SK-N-SH treated with all-trans-retinoic acid at 6 μM for 48 hours (cell line): ENCODE data around the gene PROM1.

Experiments
- ATAC-seq: fragments of 200-7000 bp; cut with Tn5 transposase; 3 replicates; pipeline ENCODE4 v1.9.1; 2020; ENCODE audit warnings: mild to moderate bottlenecking, moderate library complexity
- ARNTL ChIP-seq: fragments of 450-650 bp; formaldehyde crosslinking; IDR thresholded peaks from 2 replicates; pipeline ENCODE4 v1.5.0; 2020; ENCODE audit warnings: low read depth, mild to moderate bottlenecking, moderate library complexity, borderline replicate concordance
- BACH2 ChIP-seq: fragments of 250-450 bp; sonication (Bioruptor Pico); IDR thresholded peaks from 2 replicates; pipeline ENCODE4 v1.9.0; 2021; ENCODE audit warnings: mild to moderate bottlenecking, borderline replicate concordance
- CSDC2 ChIP-seq: fragments of 250-450 bp; sonication (Bioruptor Pico); IDR thresholded peaks from 2 replicates; pipeline ENCODE4 v1.5.0; 2020; ENCODE audit warnings: mild to moderate bottlenecking, moderate library complexity
- ESRRG ChIP-seq: fragments of 250-450 bp; sonication (Bioruptor Pico); IDR thresholded peaks from 2 replicates; pipeline ENCODE4 v1.6.1; 2021; ENCODE audit warnings: mild to moderate bottlenecking
- OSR1 ChIP-seq: fragments of 250-450 bp; sonication (Bioruptor Pico); IDR thresholded peaks from 2 replicates; pipeline ENCODE4 v1.8.0; 2022; ENCODE audit warnings: moderate library complexity, mild to moderate bottlenecking, inconsistent platforms
- PPARA ChIP-seq: fragments of 250-450 bp; sonication (Bioruptor Pico); IDR thresholded peaks from 2 replicates; pipeline ENCODE4 v1.5.0; 2020; ENCODE audit warnings: mild to moderate bottlenecking, borderline replicate concordance
- TOX ChIP-seq: fragments of 250-450 bp; sonication (Bioruptor Pico); IDR thresholded peaks from 2 replicates; pipeline ENCODE4 v1.8.0; 2021; ENCODE audit warnings: mild to moderate bottlenecking, moderate library complexity, borderline replicate concordance
- ZC3H10 ChIP-seq: fragments of 250-450 bp; sonication (Bioruptor Pico); IDR thresholded peaks from 2 replicates; pipeline ENCODE4 v1.5.1; 2021; ENCODE audit warnings: mild to moderate bottlenecking, moderate library complexity
- ZFP3 ChIP-seq: fragments of 250-450 bp; sonication (Bioruptor Pico); IDR thresholded peaks from 2 replicates; pipeline ENCODE4 v1.5.0; 2020; ENCODE audit warnings: mild to moderate bottlenecking, moderate library complexity
- ZNF565 ChIP-seq: fragments of 450-650 bp; formaldehyde crosslinking; conservative IDR thresholded peaks from 2 replicates; pipeline ENCODE4 v1.5.0; 2020; ENCODE audit warnings: low read depth, mild to moderate bottlenecking, moderate library complexity
- ZNF8 ChIP-seq: fragments of 450-650 bp; formaldehyde crosslinking; IDR thresholded peaks from 2 replicates; pipeline ENCODE4 v1.5.0; 2020; ENCODE audit warnings: mild to moderate bottlenecking, moderate library complexity
- TF ChIP-seq, protein P1 (sequence below): fragments of 250-450 bp; sonication (Bioruptor Pico); IDR thresholded peaks from 2 replicates; pipeline ENCODE4 v1.5.1; 2021; ENCODE audit warnings: mild to moderate bottlenecking, moderate library complexity
- TF ChIP-seq, protein P2 (sequence below): fragments of 250-450 bp; sonication (Bioruptor Pico); IDR thresholded peaks from 2 replicates; pipeline ENCODE4 v1.8.0; 2021; ENCODE audit warnings: low read depth, mild to moderate bottlenecking, moderate library complexity, borderline replicate concordance
- TF ChIP-seq, protein P3 (sequence below): fragments of 250-450 bp; sonication (Bioruptor Pico); IDR thresholded peaks from 2 replicates; pipeline ENCODE4 v1.5.0; 2020; ENCODE audit warnings: mild to moderate bottlenecking, moderate library complexity
- TF ChIP-seq, protein P4 (sequence below): fragments of 250-450 bp; sonication (Bioruptor Pico); IDR thresholded peaks from 2 replicates; pipeline ENCODE4 v1.5.1; 2020; ENCODE audit warnings: low read depth, mild to moderate bottlenecking, moderate library complexity

PROM1 gene

DNA sequence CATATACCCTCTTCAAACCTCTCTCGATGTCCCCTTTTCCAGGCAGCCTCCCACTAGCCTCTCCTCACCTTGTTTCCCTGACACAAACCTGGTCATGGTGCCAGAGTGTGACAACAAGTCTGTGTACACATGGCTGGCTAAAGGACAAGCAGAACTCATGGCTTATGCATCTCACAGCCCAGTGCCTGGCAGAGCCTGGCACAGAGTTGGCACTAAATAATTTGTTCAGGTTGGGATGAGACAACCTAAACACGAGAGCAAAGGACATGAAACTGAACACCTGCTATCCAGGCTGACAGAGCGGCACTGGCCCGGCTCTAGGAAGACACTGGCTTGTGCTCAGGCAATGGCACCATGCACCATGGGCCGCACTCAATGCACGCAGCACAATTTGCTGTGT, 72.7 kb downstream of the PROM1 start:
- TF ChIP-seq ARNTL (no peak), ZNF8 (no peak), OSR1 (CRISPR knock-in tag) (no peak), PPARA (no peak)
- TF ChIP-seq, protein P1, sequence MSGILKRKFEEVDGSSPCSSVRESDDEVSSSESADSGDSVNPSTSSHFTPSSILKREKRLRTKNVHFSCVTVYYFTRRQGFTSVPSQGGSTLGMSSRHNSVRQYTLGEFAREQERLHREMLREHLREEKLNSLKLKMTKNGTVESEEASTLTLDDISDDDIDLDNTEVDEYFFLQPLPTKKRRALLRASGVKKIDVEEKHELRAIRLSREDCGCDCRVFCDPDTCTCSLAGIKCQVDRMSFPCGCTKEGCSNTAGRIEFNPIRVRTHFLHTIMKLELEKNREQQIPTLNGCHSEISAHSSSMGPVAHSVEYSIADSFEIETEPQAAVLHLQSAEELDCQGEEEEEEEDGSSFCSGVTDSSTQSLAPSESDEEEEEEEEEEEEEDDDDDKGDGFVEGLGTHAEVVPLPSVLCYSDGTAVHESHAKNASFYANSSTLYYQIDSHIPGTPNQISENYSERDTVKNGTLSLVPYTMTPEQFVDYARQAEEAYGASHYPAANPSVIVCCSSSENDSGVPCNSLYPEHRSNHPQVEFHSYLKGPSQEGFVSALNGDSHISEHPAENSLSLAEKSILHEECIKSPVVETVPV (CRISPR knock-in tag): no peak
- TF ChIP-seq, protein P2, sequence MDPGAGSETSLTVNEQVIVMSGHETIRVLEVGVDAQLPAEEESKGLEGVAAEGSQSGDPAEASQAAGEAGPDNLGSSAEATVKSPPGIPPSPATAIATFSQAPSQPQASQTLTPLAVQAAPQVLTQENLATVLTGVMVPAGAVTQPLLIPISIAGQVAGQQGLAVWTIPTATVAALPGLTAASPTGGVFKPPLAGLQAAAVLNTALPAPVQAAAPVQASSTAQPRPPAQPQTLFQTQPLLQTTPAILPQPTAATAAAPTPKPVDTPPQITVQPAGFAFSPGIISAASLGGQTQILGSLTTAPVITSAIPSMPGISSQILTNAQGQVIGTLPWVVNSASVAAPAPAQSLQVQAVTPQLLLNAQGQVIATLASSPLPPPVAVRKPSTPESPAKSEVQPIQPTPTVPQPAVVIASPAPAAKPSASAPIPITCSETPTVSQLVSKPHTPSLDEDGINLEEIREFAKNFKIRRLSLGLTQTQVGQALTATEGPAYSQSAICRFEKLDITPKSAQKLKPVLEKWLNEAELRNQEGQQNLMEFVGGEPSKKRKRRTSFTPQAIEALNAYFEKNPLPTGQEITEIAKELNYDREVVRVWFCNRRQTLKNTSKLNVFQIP (CRISPR knock-in tag): no peak
- TF ChIP-seq, protein P3, sequence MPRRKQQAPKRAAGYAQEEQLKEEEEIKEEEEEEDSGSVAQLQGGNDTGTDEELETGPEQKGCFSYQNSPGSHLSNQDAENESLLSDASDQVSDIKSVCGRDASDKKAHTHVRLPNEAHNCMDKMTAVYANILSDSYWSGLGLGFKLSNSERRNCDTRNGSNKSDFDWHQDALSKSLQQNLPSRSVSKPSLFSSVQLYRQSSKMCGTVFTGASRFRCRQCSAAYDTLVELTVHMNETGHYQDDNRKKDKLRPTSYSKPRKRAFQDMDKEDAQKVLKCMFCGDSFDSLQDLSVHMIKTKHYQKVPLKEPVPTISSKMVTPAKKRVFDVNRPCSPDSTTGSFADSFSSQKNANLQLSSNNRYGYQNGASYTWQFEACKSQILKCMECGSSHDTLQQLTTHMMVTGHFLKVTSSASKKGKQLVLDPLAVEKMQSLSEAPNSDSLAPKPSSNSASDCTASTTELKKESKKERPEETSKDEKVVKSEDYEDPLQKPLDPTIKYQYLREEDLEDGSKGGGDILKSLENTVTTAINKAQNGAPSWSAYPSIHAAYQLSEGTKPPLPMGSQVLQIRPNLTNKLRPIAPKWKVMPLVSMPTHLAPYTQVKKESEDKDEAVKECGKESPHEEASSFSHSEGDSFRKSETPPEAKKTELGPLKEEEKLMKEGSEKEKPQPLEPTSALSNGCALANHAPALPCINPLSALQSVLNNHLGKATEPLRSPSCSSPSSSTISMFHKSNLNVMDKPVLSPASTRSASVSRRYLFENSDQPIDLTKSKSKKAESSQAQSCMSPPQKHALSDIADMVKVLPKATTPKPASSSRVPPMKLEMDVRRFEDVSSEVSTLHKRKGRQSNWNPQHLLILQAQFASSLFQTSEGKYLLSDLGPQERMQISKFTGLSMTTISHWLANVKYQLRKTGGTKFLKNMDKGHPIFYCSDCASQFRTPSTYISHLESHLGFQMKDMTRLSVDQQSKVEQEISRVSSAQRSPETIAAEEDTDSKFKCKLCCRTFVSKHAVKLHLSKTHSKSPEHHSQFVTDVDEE: no peak
- no peak for ATAC-seq

DNA sequence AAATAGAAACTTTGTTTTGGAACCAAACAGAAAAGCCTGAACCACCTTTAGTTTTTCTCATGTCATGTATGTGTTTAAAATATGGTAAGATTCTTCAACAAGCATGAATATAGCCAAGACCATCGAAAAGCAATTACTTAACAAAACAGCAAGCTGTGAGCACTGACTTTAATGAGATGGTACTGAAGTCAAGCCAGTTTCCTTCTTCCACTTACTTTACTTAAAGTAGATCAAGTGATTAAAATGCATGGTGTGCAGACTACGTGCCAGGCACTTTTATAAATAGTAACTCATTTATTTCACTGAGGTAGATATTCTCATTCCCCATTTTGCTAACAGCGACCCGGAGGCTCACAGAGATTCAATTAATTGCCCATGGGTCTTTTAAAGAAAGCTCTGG, 74.7 kb downstream of the PROM1 start:
- no peak for ATAC-seq
- TF ChIP-seq, protein P3: no peak
- TF ChIP-seq, protein P2 (CRISPR knock-in tag): no peak
- TF ChIP-seq OSR1 (CRISPR knock-in tag): no peak
- no peak for TF ChIP-seq ZNF565
- no peak for TF ChIP-seq PPARA
- no peak for TF ChIP-seq ESRRG (CRISPR knock-in tag)
- TF ChIP-seq ZFP3: no peak
- TF ChIP-seq CSDC2: no peak
- TF ChIP-seq BACH2: no peak
- TF ChIP-seq, protein P4, sequence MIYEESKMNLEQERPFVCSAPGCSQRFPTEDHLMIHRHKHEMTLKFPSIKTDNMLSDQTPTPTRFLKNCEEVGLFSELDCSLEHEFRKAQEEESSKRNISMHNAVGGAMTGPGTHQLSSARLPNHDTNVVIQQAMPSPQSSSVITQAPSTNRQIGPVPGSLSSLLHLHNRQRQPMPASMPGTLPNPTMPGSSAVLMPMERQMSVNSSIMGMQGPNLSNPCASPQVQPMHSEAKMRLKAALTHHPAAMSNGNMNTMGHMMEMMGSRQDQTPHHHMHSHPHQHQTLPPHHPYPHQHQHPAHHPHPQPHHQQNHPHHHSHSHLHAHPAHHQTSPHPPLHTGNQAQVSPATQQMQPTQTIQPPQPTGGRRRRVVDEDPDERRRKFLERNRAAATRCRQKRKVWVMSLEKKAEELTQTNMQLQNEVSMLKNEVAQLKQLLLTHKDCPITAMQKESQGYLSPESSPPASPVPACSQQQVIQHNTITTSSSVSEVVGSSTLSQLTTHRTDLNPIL (CRISPR knock-in tag): no peak

DNA sequence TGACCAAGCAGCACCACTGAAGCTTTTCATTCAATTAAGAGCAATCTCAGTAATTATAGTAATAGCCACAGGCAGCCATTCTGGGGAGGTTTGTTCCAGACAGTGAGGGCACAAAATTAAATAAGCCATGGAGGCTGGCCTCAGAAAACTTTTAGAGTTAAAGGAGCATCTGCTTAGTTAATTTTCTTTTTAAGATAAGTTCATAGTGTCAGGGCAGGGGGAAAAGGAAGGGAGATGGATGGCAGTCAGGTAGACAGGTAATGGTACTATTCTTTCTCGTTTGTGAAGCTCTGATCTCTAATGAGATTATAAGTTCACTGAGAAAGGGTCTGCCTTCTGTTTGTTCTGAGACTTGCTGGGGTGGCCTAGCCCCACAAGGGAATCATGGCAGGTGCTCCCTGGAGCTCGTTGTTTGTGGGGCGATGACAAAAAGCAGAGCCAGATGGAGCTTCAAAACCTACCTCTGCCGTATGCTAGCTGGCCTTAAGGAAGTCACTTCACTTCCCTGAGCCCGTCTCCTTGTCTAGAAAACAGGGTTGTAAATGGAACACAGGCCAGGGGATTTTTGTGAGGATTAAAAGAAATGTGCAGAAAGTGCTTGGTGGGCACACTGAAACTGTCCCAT, 76.2 kb downstream of the PROM1 start:
- TF ChIP-seq BACH2 (no peak), ARNTL (no peak), PPARA (no peak), TOX (CRISPR knock-in tag) (no peak), ZC3H10 (no peak)
- ATAC-seq: no peak; the same call in 1 of the 3 replicates
